GM18517 (cell line): ENCODE results near the gene RANBP3.

Experiments
- ATAC-seq: cut with Tn5 transposase; IDR thresholded peaks from one replicate; pipeline ENCODE4 v1.9.1; 2021; ENCODE audit warnings: mild to moderate bottlenecking, moderate library complexity; ENCODE audit not compliant: unreplicated experiment

Gene RANBP3

DNA sequence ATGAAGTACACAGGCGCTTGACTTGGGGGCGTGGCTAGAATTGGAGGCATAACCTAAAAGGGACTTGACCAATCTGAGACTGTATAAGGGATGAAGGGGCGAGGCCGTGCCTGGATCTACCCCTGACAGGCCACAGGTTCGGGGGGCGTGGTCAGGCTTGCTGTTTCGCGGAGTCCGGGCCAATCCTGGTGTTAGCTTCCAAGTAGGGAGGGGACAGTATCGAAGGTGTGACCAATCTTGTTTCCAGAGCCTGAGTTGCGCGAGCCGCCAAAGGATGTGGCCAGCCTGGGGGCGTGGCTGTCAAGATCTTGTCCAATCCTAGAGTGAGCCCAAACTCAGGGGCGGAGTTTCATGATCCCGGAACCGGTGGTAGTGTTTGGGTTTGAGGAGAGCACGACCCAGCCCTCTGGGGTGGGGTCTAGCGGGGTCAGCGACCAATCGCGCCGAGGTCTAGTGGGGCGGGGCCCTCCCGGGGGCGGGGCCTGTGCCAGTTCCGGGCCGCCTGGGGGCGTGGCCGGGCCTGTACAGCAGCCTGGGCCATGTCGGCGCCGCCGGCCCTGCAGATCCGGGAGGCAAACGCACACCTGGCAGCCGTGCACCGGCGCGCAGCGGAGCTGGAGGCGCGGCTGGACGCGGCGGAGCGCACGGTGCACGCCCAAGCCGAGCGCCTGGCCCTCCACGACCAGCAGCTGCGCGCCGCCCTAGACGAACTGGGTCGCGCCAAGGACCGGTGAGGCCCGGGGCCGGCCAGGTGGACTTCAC lies 73.4 kb downstream of the RANBP3 start, which contains the start of gene VMAC:
Gene VMAC (plus strand): TSS at position 521 of the 762 bp plus-strand sequence. CDS start 19 bp downstream, at position 540.
- ATAC-seq = peak; percentile 90

- ATAC-seq = peak; percentile 16
These were observed 74.2 kb downstream of the RANBP3 start, which contains the start of gene NDUFA11 for GRCh38 chr19:5903624-5904351. Gene NDUFA11, minus strand, starts transcription at chr19:5903790. Its CDS starts 82 bp downstream, at chr19:5903708.

GRCh38 chr19:5903056-5903623 lies 74.8 kb downstream of the RANBP3 start:
- no peak for ATAC-seq

GRCh38 chr19:5900976-5901375 lies 77.0 kb downstream of the RANBP3 start:
- ATAC-seq = no peak

- ATAC-seq = no peak
These were observed 78.0 kb downstream of the RANBP3 start for GRCh38 chr19:5899728-5900526.

DNA sequence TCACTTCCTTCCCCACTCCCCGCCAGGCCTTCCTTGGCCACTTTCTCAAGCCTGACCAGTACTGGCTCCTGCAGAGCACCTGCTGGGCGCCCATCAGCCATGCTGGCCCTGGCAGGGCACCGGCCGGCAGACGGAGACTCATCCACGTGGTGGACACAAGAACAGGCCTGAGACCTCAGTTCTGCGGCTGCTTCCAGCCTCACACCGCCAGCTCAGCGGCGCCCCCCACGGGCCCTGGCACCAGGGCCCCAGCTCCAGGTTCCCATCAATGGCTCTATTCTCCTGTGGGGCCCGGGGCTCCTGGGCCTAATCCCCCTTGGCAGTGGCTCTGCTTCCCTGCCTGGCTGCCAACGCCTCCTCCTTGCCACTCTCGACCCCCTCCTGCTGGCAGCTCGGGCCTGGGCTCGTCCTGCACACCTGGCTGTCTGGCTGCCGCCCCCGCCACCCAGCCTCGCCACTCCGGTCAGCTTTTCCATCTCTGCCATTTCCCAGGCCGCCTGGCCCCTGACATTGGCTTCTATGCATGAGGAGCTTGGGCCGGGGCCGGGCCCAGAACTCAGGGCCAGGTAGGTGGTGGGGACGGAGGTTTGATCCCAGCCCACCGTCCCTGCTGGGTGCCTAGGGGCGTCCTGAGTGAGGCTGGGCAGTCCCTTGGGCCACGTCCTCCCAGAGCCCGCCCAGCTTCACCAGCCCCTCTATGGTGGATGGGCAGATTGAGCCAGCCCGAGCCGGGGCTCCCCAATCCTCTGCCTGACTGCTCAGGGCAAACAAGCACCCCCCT lies 80.6 kb downstream of the RANBP3 start:
- no peak for ATAC-seq

GRCh38 chr19:5896365-5897076 lies 81.4 kb downstream of the RANBP3 start:
- no peak for ATAC-seq

DNA sequence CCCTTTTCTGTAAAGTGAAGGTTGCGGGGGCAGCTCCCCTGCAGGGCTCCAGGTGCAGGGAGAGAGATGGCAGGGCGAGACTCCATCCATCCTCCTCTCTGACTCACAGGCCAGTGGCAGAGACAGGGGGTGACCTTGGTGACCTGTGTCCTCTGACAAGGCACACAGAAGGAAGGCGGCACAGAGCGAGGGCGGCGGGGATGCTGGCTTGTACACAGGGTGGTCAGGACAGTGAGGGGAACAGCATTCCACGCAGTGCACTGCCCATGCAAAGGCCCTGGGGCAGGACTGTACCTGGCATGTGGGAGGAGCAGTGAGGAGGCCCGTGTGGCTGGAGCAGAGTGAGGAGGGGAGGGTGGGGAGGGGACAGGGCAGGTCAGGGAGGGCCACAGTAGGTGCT lies 82.0 kb downstream of the RANBP3 start:
- ATAC-seq = no peak

DNA sequence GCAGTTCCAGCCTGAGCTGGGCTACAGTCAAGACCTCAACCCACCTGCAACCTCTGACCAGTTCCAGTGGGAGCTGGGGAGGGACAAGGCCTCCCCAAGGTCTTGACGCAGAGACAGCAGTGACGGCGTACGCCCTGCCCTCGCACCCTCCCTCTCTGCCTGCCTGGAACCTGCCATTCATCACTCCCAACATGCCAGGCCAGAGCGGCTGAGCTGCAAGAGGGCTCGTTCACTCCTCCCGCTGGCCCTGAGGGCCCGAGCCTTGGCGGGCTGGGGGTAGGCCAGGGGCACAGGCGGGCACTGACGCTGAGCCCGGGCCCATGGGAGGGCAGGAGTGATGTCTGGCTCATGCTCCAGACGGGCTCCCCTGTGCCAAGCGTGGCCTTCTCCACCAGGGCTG lies 82.5 kb downstream of the RANBP3 start:
- ATAC-seq = no peak

GRCh38 chr19:5894704-5895349 lies 83.1 kb downstream of the RANBP3 start:
- no peak for ATAC-seq

GRCh38 chr19:5893907-5894703 lies 83.8 kb downstream of the RANBP3 start:
- no peak for ATAC-seq

- ATAC-seq = no peak
These were observed 84.5 kb downstream of the RANBP3 start for GRCh38 chr19:5893296-5893903.

GRCh38 chr19:5892772-5893275 lies 85.1 kb downstream of the RANBP3 start:
- no peak for ATAC-seq

GRCh38 chr19:5891938-5892771 lies 85.8 kb downstream of the RANBP3 start:
- ATAC-seq = no peak

DNA sequence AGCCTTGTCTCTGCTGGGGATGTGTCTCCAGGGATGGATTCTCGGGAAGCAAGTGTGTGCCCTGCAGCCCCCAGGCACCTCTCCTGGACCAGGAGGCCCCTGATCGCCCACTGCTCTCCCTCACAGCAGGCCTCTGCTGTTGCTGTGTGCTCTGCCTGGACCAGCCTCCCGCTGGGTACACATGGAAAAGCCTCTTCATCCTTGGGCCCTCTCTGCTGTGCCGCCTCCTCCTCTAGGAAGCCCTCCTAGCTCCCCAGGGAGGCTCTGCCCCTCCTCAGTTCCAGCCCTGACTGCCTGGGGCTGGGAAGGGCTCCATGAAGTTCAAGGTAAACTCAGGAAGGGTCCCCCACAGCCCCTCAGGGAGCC lies 86.4 kb downstream of the RANBP3 start:
- ATAC-seq = no peak

GRCh38 chr19:5890099-5890498 lies 87.8 kb downstream of the RANBP3 start:
- no peak for ATAC-seq
